Measurements from ENCODE around the gene TOX3.

DNA sequence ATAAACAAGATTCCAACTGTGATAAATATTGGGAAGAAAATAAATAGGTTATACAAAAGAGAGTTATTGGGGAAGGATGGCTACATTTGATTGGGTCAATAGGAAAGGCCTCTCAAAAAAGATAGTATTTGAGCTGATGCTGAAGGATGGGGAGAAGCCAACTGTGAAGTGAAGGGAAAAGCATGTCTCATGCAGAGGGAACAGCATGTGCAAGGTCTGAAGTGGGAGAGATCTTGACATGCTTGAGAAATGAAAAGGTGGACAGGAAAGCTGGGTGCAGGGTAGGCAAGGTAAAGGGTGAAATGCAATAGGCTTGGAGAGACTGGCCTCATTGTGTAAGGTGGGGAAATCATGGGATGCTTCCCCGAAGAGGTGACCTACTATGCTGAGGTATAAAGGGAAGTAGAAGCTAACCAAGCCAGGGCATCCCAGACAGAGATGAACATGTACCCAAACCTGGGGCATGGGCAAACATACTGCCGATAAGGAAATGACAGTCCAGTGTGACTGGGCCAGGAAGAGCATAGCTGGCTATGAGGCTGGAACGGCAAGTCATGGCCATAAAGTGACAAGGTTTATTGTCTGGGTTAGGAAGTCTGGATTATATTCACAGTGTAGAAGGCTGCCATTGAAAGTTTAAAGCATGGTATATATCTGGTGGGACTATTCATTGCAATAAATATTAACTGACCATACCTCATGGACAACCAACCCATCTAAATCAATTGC, 91.2 kb downstream of the TOX3 start:
- TF ChIP-seq, protein P1, sequence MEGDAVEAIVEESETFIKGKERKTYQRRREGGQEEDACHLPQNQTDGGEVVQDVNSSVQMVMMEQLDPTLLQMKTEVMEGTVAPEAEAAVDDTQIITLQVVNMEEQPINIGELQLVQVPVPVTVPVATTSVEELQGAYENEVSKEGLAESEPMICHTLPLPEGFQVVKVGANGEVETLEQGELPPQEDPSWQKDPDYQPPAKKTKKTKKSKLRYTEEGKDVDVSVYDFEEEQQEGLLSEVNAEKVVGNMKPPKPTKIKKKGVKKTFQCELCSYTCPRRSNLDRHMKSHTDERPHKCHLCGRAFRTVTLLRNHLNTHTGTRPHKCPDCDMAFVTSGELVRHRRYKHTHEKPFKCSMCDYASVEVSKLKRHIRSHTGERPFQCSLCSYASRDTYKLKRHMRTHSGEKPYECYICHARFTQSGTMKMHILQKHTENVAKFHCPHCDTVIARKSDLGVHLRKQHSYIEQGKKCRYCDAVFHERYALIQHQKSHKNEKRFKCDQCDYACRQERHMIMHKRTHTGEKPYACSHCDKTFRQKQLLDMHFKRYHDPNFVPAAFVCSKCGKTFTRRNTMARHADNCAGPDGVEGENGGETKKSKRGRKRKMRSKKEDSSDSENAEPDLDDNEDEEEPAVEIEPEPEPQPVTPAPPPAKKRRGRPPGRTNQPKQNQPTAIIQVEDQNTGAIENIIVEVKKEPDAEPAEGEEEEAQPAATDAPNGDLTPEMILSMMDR (IDR thresholded peaks at IDR 0.05 in 4 of 5, conservative IDR thresholded peaks at IDR 0.05 in 1 of 5), result no peak
- no peak for TF ChIP-seq POLR2A (IDR thresholded peaks at IDR 0.05)

All from gastrocnemius medialis (tissue), 4 donors.